HG03039 (cell line): ENCODE data around the gene SLC29A1.

ENCODE experiments used
- ATAC-seq: cut with Tn5 transposase; IDR thresholded peaks from one replicate; pipeline ENCODE4 v1.9.1; 2021; ENCODE audit warnings: mild to moderate bottlenecking, moderate library complexity; ENCODE audit not compliant: unreplicated experiment

Gene SLC29A1

DNA sequence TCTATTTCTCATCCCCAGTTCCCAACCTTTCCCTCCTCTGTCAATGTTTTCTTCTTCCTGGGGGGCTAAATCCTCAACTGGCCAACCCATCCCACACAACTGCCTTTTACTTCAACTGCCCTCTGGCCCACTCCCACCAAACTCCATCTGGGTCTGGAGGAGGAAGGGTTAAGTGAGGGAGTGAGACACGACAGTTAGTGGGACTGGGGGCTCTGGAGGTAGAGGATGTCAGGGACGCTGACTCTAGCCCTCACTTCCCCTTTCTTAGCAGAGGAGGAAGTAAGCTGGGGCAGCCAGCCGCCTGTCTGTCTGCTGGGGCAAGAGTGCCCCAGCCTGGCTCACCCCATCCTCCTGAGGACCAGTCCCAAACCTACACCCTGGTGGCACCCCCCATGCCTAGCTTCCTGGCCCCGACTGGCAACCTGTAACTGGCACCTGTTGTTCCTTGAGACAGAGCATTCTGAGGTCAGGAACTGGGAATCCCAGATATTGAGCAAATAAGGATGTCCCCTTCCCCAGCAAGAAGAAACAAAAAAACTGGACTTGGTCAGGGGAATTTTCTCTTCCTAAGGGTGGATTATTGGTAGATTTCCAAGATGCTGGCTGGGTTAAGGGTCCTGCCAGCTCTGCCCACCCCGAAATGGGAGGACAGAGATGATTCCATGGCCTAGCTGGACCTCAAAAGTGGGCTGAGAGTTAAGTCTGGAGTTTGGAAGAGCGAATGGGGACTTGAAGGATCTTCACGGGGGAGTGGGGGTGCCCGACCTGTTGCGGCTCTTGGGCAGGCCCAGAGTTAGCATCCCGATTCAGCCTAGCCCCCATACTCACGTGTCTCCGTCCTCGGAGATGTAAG is 41.0 kb downstream of the SLC29A1 start:
- ATAC-seq, result no peak

GRCh38 chr6:44265007-44265721 is 41.8 kb downstream of the SLC29A1 start, which contains the start of gene NFKBIE:
NFKBIE (minus strand) TSS chr6:44265551; CDS start chr6:44265346, 205 bp downstream.
- ATAC-seq, result peak; percentile 39

DNA sequence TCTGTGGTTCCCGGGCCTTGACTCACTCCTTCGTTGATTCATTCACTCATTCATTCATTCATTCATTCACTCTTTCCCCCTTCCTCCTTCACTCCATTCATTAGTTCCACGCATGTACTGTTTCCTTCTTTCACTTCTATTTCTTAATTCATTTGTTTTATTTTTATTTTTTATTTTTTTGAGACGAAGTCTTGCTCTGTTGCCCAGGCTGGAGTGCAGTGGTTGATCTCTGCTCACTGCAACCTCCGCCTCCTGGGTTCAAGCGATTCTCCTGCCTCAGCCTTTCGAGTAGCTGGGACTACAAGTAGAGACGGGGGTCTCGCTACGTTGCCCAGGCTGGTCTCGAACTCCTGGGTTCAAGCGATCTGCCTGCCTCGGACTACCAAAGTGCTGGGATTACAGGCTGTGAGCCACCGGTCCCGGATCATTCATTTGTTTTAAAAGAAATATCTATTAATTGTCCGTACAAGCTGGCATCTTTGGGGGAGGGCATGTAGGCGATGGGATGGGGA is 42.4 kb downstream of the SLC29A1 start:
- ATAC-seq, result no peak

DNA sequence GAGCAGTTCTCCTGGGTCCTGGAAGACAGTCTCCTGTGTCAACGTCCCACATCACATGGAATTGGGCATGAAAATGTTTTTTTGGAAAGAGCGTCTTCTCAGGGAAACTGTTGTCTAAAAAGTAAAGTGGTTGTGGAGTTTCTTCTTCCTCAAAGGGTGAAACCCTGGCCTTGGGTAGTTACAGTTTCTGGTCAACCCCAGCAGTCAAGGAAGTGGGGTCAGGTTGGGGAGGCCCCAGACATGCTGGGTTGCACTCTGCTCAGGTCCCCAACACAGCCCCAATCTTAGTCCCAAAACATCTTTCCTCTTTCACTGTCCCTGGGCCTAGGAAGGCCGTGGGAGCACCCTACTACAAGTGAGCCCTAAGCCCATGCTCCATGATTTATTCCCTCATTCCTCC is 43.0 kb downstream of the SLC29A1 start:
- no peak for ATAC-seq

DNA sequence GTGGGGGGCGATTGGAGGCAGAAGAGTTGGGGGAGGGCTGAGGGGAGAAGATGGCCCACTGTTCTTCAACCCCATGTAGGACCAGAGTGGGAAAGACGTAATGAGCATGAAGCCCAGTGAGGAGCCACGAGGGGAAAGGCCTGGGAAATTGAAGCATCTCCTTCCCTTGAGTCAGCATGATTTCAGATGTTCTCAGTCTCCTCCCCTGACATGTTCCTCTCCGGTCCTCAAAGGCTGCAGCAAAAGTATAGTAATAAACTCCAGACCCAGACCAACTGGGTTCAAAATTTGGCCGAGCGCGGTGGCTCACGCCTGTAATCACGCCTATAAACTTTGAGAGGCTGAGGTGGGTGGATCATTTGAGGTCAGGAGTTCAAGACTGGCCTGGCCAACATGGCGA is 43.9 kb downstream of the SLC29A1 start:
- ATAC-seq, result no peak

DNA sequence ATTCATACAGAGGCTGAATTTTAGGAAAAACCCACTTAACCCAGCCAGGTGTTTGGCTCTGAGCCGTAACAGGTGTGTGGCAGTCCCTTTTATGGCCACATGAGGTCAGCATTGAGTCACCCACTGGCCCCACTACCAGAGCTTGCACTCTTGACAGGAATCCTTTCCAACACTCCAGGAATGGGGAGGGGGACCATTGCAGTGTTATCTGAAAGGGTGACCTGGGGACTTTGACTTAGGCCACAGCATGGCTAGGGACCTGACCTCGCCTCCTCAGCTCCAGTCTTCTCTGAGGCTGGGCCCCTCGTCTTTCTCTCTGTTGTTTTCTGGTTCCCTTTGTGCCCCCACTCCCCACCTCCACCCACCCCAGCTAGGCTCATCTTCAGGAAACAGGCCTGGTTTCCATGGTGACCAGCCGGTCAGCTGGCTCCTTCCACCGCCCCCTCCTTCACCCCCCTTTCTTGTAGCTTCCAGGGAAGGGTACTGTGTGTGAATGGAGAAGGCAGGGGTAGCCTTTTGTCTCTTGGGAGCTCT is 44.8 kb downstream of the SLC29A1 start:
- no peak for ATAC-seq

- ATAC-seq, result no peak
Measured at GRCh38 chr6:44269178-44269920, 46.0 kb downstream of the SLC29A1 start.

DNA sequence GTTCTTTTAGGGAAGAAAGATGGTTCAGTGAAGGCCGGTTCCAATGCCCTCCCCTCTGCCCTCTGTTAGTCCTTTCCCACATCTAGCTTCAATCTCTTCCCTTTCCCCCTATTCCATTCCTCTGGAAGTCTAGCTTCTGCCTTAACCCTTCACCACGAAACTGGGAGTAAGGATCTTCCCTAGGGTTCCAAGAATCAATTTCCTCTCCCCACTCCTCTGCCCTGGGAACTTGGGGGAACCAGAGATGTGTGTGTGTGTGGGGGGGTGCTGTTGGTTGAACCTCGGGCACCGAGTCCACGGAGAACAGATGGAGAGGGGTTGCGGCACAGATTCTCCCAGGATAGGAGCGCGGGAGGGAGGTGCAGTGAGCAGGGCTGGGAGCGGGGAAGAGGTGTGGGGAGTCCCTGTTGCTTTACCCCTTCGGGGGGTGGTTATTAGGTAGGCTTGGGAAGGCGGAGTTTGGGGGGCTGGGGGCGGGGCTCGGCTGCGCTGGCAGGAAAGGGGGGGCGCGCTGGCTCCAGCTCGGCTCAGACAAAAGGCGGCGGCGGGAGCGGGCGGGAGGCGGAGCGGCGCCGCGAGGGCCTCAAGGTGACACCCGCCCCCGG is 46.6 kb downstream of the SLC29A1 start, which contains the start of gene TMEM151B:
TMEM151B (plus strand) TSS at position 530 of the 605 bp plus-strand sequence. CDS start 293 bp downstream, outside the sequence.
- no peak for ATAC-seq

DNA sequence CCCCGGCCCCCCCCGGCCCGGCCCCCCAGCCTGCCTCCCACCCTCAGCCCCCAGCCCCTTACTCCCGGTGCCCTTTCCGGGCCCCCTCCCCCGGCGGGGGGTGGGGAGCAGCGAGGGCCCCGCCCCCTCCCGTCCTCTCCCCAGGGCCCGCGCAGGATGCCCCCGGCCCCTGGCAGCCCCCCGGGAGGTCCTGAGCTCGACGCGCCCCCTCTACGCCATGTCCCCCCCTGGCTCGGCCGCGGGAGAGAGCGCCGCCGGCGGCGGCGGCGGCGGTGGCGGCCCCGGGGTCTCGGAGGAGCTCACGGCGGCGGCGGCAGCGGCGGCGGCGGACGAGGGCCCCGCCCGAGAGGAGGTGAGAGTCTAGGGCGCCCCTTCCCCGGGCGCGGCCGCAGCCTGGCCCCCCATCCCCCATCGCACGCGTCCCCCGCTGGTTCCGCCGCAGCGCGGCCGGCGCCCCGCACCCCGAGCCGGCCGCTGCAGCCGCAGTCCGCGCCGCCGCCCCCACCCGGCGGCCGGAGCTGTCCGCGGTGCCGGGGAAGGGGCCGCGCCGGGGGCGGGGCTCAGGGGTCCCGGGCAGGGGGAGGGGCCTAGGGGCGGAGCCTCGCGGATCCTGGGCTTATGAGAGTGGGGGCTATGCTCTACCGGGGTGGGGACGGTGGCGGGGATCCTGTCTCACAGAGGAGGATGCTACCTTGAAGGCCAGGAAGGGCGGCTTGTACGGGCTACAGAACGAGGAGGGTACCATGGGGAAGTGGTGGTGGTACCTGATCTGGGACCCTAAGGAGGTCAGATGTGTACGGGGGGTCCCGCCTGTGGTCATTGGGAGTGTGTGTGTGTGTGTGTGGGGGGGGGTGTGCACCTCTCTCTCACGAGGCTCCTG is 47.4 kb downstream of the SLC29A1 start:
- ATAC-seq, result no peak

- ATAC-seq, result no peak
Measured at GRCh38 chr6:44271406-44271723, 48.0 kb downstream of the SLC29A1 start.

- no peak for ATAC-seq
Measured at GRCh38 chr6:44271914-44272313, 48.5 kb downstream of the SLC29A1 start.

- no peak for ATAC-seq
Measured at GRCh38 chr6:44272529-44272928, 49.1 kb downstream of the SLC29A1 start.

DNA sequence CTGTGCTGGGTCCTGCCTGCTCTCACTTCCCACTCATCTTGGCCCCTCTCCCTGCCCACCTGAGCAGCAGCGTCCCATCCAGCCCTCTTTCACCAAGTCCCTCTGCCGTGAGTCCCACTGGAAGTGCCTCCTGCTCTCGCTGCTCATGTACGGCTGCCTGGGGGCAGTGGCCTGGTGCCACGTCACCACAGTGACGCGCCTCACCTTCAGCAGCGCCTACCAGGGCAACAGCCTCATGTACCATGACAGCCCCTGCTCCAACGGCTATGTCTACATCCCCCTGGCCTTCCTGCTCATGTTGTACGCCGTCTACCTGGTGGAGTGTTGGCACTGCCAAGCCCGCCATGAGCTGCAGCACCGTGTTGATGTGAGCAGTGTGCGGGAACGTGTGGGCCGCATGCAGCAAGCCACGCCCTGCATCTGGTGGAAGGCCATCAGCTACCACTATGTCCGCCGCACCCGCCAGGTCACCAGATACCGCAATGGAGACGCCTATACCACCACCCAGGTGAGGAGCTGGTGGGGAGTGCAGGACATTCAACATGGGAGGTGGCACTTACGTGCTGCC is 49.7 kb downstream of the SLC29A1 start:
- no peak for ATAC-seq

GRCh38 chr6:44273617-44274016 is 50.2 kb downstream of the SLC29A1 start:
- no peak for ATAC-seq

GRCh38 chr6:44275271-44275748 is 51.9 kb downstream of the SLC29A1 start:
- ATAC-seq, result no peak

DNA sequence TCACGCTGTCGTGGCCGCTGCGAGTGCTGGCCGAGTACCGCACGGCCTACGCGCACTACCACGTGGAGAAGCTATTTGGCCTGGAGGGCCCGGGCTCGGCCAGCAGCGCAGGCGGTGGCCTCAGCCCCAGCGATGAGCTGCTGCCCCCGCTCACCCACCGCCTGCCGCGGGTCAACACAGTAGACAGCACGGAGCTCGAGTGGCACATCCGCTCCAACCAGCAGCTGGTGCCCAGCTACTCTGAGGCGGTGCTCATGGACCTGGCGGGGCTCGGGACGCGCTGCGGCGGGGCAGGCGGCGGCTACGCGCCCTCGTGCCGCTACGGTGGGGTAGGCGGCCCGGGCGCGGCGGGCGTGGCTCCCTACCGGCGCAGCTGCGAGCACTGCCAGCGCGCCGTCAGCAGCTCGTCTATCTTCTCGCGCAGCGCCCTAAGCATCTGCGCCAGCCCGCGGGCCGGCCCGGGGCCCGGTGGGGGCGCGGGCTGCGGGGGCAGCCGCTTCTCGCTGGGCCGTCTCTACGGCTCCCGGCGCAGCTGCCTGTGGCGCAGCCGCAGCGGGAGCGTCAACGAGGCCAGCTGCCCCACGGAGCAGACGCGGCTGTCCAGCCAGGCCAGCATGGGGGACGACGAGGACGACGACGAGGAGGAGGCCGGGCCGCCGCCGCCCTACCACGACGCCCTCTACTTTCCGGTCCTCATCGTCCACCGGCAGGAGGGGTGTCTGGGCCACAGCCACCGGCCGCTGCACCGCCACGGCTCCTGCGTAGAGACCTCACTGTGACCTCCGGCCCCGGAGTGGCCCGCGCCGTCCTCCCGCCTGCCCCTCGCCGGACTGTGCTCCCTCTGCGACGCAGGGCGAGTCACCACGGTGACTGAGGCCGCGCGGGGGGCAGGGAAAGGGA is 52.6 kb downstream of the SLC29A1 start:
- no peak for ATAC-seq

DNA sequence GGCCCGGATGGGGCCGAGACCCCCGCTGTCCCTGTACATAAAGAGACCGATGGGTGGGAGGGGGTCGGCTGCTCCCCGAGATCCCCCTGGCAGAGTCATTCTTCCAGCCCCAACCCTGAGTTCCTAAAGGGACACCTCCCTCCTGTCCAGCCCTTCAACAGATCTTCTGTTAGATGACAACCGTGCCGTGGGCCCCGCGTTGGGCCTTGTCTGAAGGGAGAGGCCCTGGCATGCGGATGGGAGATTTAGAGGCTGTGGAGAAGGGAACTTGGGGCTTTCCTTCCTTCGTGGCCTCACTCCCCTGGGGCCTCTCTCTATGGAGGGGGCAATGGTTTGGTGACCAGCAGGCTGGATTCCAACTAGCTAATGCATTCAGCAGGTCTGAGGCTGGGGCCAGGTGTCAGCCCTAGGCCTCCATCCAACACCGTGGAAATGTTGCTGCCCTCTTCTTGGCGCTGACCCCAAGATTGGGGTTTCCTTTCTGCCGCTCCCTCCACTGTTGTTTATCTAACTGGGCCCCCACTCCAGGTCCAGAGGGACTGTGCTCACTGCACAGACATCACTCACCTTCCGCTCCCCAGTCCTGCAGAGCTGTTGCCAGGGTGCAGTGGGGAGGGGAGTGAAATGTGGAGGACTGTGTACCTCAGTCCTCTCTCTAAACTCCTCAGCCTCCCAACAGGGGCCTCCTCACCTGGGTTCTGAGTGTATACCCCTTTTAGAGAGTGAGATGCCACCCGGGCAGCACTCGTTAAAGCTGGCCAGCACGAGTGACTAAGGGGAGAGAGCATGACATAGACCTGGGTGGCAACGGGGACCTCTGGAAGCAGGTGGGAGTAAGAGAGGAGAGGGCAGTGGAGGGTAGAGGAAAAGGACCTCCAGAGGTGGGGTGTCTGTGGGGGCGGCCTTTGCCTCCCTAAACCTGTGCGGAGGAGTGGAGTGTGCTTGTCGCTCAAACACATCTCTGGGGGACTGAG is 53.6 kb downstream of the SLC29A1 start:
- no peak for ATAC-seq
